ENCODE data around the gene GPR12. TPM values are rescaled to one million over a fixed set of nuclear protein-coding genes. Genes with fewer than 3 reads are reported as not detected.
"Not testable (repeated sequence)": the region's sequence is repeated elsewhere in the genome, so short reads cannot be mapped to it uniquely, and the experiment has no call there.

Gene GPR12
- total and polyA plus RNA-seq, 5 donors from 2014 or later: not detected

DNA sequence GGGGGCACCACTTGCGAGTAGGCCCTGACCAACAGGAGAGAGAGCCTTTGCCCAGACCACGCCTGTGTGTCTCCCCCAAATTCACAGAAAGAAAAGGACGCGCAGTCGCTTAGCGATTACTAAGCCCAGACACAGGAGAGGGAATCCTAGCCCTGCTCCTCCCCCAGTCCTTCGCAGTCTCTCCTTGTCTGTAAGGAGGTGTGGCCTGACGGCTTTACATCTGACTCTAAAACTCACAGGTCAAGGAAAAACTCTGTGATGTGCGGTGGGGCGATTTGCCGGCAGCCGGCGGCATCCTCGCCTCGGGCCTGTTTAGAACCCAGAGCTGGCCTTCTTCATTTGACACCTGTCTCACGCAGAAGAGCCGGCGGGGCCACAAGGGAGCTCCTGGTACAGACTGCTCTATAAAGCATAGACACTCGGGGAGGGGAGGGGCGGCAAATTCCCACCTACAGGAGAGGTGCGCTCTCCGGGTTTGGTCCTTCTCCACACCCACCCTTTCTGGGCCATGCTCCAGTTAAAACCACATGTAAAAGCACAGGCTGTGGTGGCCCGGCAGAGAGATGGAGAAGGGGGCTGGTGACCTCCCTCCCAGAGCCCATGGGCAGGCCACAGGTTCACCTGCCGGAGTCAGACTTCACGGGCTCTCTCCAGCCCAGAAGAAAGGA lies 17.8 kb downstream of the GPR12 start:
- Mint-ChIP-seq H3K27me3 (peaks cover 12% of the 10 kb centered on the region), H3K4me3 (no peak overlapping the region), H3K36me3 (no peaks in the 10 kb centered on the region), H3K9me3 (peaks cover 0 to 14% (median 9%) of the 10 kb centered on the region in 7 donors), H3K4me1 (no peaks in the 10 kb centered on the region), H3K27ac (no peak overlapping the region)
- Histone ChIP-seq H3K4me1 (ENCODE audit: control insufficient read depth, insufficient read depth, low read length, poor library complexity, severe bottlenecking) (no peaks in the 10 kb centered on the region), H3K27me3 (ENCODE audit: control insufficient read depth, insufficient read depth, low read length) (peaks cover 2% of the 10 kb centered on the region), H3K27ac (ENCODE audit: insufficient read depth, low read length, poor library complexity, severe bottlenecking) (no peak overlapping the region), H3K4me3 (ENCODE audit: low read depth, low read length) (no peak overlapping the region), H3K36me3 (ENCODE audit: control insufficient read depth, insufficient read depth, low read length) (no peaks in the 10 kb centered on the region), H3K9me3 (ENCODE audit: control insufficient read depth in 2 of 2, low read length in 2 of 2) (peaks cover 0 to 7% of the 10 kb centered on the region in 2 experiments)
- DNase-seq (no peak), ATAC-seq (ENCODE audit: low read depth in 2 of 2) (no peak)

DNA sequence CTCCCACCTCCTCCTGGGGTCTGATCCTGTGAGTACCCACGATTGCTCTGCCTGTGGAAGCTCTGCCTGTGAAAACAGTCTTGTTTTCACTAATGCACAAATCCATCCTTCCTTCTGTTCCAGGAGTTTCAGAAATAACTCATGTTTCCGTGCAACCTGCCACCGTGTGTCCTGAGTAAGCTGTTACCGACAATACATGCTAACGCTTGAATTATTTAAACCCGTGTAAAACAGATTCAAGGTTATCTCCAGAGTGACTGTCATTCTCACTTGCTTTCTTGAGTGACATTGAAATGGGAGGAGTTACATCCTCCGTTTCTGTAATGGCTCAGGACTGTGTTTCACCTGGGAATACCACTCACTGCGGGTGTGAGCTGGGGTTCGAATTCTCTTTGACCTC lies 24.9 kb downstream of the GPR12 start:
- H3K36me3 ChIP-seq (ENCODE audit: control insufficient read depth, insufficient read depth, low read length): no peaks in the 10 kb centered on the region
- H3K9me3 ChIP-seq (ENCODE audit: control insufficient read depth in 2 of 2, low read length in 2 of 2): peaks cover 0 to 7% of the 10 kb centered on the region in 2 experiments
- Mint-ChIP-seq H3K4me3 (no peak overlapping the region), H3K27me3 (no peaks in the 10 kb centered on the region), H3K36me3 (no peaks in the 10 kb centered on the region), H3K9me3 (peaks cover 5 to 23% (median 11%) of the 10 kb centered on the region in 7 donors), H3K27ac (no peak overlapping the region), H3K4me1 (no peaks in the 10 kb centered on the region)
- DNase-seq (no peak), ATAC-seq (ENCODE audit: low read depth in 2 of 2) (no peak)
- H3K27ac ChIP-seq (ENCODE audit: insufficient read depth, low read length, poor library complexity, severe bottlenecking): no peak overlapping the region
- H3K4me3 ChIP-seq (ENCODE audit: low read depth, low read length): no peak overlapping the region
- peaks cover 4% of the 10 kb centered on the region for H3K27me3 ChIP-seq (ENCODE audit: control insufficient read depth, insufficient read depth, low read length)
- no peaks in the 10 kb centered on the region for H3K4me1 ChIP-seq (ENCODE audit: control insufficient read depth, insufficient read depth, low read length, poor library complexity, severe bottlenecking)

DNA sequence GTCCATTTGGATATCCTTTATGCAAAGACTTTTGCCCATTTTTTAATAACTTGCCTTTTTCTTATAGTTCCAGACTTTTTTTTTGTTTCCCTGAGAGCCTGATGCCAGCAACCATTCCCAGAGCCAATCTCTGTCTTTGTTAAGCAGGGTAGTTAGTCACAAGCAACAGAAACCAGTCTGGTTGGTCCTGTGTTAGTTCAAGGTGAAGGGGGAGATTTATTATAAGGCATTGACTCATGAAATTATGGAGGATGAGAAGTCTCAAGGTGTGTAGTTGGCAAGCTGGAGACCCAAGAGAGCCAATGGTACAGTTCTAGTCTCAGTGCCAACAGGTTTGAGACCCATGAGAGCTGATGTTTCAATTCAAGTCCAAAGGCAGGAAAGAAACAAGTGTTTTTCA lies 33.0 kb downstream of the GPR12 start:
- Histone ChIP-seq H3K36me3 (ENCODE audit: control insufficient read depth, insufficient read depth, low read length) (no peaks in the 10 kb centered on the region), H3K9me3 (ENCODE audit: control insufficient read depth in 2 of 2, low read length in 2 of 2) (no peaks in the 10 kb centered on the region), H3K27me3 (ENCODE audit: control insufficient read depth, insufficient read depth, low read length) (peaks cover 2% of the 10 kb centered on the region), H3K27ac (ENCODE audit: insufficient read depth, low read length, poor library complexity, severe bottlenecking) (no peak overlapping the region), H3K4me1 (ENCODE audit: control insufficient read depth, insufficient read depth, low read length, poor library complexity, severe bottlenecking) (no peaks in the 10 kb centered on the region), H3K4me3 (ENCODE audit: low read depth, low read length) (no peak overlapping the region)
- DNase-seq: no peak
- H3K9me3 Mint-ChIP-seq: peaks cover 0 to 5% (median 0%) of the 10 kb centered on the region in 7 donors
- no peaks in the 10 kb centered on the region for H3K27me3 Mint-ChIP-seq
- no peak overlapping the region for H3K27ac Mint-ChIP-seq
- no peaks in the 10 kb centered on the region for H3K36me3 Mint-ChIP-seq
- peaks cover 0 to 1% (median 0%) of the 10 kb centered on the region in 4 donors for H3K4me1 Mint-ChIP-seq
- no peak overlapping the region for H3K4me3 Mint-ChIP-seq
- ATAC-seq (ENCODE audit: low read depth in 2 of 2): no peak

DNA sequence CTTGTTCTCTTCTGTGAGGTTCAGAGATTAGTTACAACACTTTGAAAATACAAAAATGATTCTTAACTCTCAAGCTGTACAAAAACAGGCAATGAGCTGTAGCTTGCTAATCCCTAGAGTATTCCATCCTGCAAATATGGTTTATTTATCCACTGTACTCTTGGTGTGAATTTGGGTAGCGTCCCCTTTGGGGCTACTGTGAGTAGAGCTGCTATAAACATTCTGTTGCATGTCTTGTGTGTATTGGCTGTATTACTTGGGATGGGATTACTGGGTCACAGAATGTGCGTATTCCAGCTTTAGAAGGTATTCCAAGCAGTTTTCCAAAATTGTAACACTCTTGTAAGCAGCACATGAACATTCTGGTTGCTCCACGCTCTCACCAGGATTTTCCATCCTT lies 33.5 kb downstream of the GPR12 start:
- no peaks in the 10 kb centered on the region for H3K36me3 ChIP-seq (ENCODE audit: control insufficient read depth, insufficient read depth, low read length)
- H3K4me1 ChIP-seq (ENCODE audit: control insufficient read depth, insufficient read depth, low read length, poor library complexity, severe bottlenecking): peaks cover 3% of the 10 kb centered on the region
- Mint-ChIP-seq H3K4me3 (no peak overlapping the region), H3K27ac (no peak overlapping the region), H3K36me3 (no peaks in the 10 kb centered on the region), H3K27me3 (peaks cover 4% of the 10 kb centered on the region), H3K4me1 (peaks cover 2 to 6% (median 4%) of the 10 kb centered on the region in 4 donors), H3K9me3 (peaks cover 0 to 5% (median 0%) of the 10 kb centered on the region in 7 donors)
- ATAC-seq (ENCODE audit: low read depth in 2 of 2): no peak
- H3K4me3 ChIP-seq (ENCODE audit: low read depth, low read length): no peak overlapping the region
- DNase-seq: no peak
- H3K9me3 ChIP-seq (ENCODE audit: control insufficient read depth in 2 of 2, low read length in 2 of 2): no peaks in the 10 kb centered on the region
- no peak overlapping the region for H3K27ac ChIP-seq (ENCODE audit: insufficient read depth, low read length, poor library complexity, severe bottlenecking)
- H3K27me3 ChIP-seq (ENCODE audit: control insufficient read depth, insufficient read depth, low read length): peaks cover 2% of the 10 kb centered on the region

DNA sequence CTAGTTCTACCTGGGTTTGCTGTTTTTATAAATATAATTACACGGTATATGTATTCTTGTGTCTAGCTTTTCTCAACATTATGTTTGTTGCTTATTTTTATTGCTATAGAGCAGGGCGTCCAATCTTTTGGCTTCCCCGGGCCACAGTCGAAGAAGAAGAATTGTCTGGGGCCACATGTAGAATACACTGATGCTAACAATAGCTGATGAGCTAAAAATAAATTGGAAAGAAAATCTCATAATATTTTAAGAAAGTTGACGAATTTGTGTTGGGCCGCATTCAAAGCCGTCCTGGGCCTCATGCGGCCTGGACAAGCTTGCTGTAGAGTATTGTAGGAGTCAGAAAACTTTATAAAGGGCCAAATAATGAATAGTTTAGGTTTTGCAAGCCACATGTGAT lies 33.9 kb downstream of the GPR12 start:
- H3K4me1 ChIP-seq (ENCODE audit: control insufficient read depth, insufficient read depth, low read length, poor library complexity, severe bottlenecking): peaks cover 7% of the 10 kb centered on the region
- no peak for ATAC-seq (ENCODE audit: low read depth in 2 of 2)
- H3K9me3 Mint-ChIP-seq: peaks cover 0 to 5% (median 0%) of the 10 kb centered on the region in 7 donors

DNA sequence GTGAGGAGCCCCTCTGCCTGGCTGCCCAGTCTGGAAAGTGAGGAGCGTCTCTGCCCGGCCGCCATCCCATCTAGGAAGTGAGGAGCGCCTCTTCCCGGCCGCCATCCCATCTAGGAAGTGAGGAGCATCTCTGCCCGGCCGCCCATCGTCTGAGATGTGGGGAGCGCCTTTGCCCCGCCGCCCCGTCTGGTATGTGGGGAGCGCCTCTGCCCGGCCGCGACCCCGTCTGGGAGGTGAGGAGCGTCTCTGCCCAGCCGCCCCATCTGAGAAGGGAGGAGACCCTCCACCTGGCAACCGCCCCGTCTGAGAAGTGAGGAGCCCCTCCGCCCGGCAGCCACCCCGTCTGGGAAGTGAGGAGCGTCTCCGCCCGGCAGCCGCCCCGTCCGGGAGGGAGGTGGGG lies 37.0 kb downstream of the GPR12 start:
- not testable (repeated sequence) for H3K36me3 ChIP-seq (ENCODE audit: control insufficient read depth, insufficient read depth, low read length); H3K27ac ChIP-seq (ENCODE audit: insufficient read depth, low read length, poor library complexity, severe bottlenecking); H3K9me3 ChIP-seq (ENCODE audit: control insufficient read depth in 2 of 2, low read length in 2 of 2); ATAC-seq (ENCODE audit: low read depth in 2 of 2); H3K27me3 Mint-ChIP-seq; H3K4me3 Mint-ChIP-seq; H3K27ac Mint-ChIP-seq; H3K4me3 ChIP-seq (ENCODE audit: low read depth, low read length); H3K27me3 ChIP-seq (ENCODE audit: control insufficient read depth, insufficient read depth, low read length); H3K9me3 Mint-ChIP-seq; H3K36me3 Mint-ChIP-seq; DNase-seq
- peaks cover 16% of the 10 kb centered on the region for H3K4me1 ChIP-seq (ENCODE audit: control insufficient read depth, insufficient read depth, low read length, poor library complexity, severe bottlenecking)
- peaks cover 10 to 20% (median 15%) of the 10 kb centered on the region in 4 donors for H3K4me1 Mint-ChIP-seq

More for the DNA sequence above, 33.9 kb downstream of the GPR12 start:
- Histone ChIP-seq H3K27me3 (ENCODE audit: control insufficient read depth, insufficient read depth, low read length) (no peaks in the 10 kb centered on the region), H3K4me3 (ENCODE audit: low read depth, low read length) (no peak overlapping the region), H3K27ac (ENCODE audit: insufficient read depth, low read length, poor library complexity, severe bottlenecking) (no peak overlapping the region), H3K36me3 (ENCODE audit: control insufficient read depth, insufficient read depth, low read length) (no peaks in the 10 kb centered on the region), H3K9me3 (ENCODE audit: control insufficient read depth in 2 of 2, low read length in 2 of 2) (no peaks in the 10 kb centered on the region)
- no peak for DNase-seq
- Mint-ChIP-seq H3K27ac (no peak overlapping the region), H3K4me1 (peaks cover 3 to 8% (median 7%) of the 10 kb centered on the region in 4 donors), H3K36me3 (no peaks in the 10 kb centered on the region), H3K4me3 (no peak overlapping the region), H3K27me3 (peaks cover 5% of the 10 kb centered on the region)

DNA sequence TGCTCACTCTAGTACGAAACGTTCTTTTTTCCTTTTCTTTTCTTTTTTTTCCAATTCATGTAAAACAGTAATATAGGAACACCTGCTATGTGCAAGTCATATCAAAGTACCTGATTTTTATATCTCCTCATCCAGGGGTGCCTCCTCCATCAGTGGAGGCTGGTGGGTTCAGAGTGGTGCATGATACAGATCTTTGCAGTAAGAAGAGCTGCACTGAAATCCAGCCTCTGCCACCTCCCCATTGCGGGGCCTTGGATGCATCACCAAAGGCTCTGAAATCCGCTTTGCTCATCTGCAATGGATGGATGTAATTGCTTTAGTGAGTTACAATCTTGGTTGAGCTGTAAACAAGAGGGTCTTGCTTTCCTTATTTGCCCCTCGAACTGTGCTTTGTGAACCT lies 38.3 kb downstream of the GPR12 start:
- peaks cover 10 to 20% (median 15%) of the 10 kb centered on the region in 4 donors for H3K4me1 Mint-ChIP-seq
- no peaks in the 10 kb centered on the region for H3K27me3 ChIP-seq (ENCODE audit: control insufficient read depth, insufficient read depth, low read length)
- H3K9me3 ChIP-seq (ENCODE audit: control insufficient read depth in 2 of 2, low read length in 2 of 2): no peaks in the 10 kb centered on the region
- H3K27ac Mint-ChIP-seq: no peak overlapping the region
- ATAC-seq (ENCODE audit: low read depth in 2 of 2): no peak
- H3K27ac ChIP-seq (ENCODE audit: insufficient read depth, low read length, poor library complexity, severe bottlenecking): no peak overlapping the region
- H3K4me3 ChIP-seq (ENCODE audit: low read depth, low read length): no peak overlapping the region
- H3K36me3 ChIP-seq (ENCODE audit: control insufficient read depth, insufficient read depth, low read length): no peaks in the 10 kb centered on the region
- H3K36me3 Mint-ChIP-seq: no peaks in the 10 kb centered on the region
- peaks cover 5% of the 10 kb centered on the region for H3K27me3 Mint-ChIP-seq
- no peak for DNase-seq
- peaks cover 0 to 5% (median 0%) of the 10 kb centered on the region in 7 donors for H3K9me3 Mint-ChIP-seq
- H3K4me3 Mint-ChIP-seq: peak overlapping the region in 1 of 4 donors; percentile 38
- H3K4me1 ChIP-seq (ENCODE audit: control insufficient read depth, insufficient read depth, low read length, poor library complexity, severe bottlenecking): peaks cover 16% of the 10 kb centered on the region
